ENCODE data around the gene TMEM115.
A peak's percentile ranks its signal among the peaks of the same experiment; 100 is the strongest.

TMEM115 gene

DNA sequence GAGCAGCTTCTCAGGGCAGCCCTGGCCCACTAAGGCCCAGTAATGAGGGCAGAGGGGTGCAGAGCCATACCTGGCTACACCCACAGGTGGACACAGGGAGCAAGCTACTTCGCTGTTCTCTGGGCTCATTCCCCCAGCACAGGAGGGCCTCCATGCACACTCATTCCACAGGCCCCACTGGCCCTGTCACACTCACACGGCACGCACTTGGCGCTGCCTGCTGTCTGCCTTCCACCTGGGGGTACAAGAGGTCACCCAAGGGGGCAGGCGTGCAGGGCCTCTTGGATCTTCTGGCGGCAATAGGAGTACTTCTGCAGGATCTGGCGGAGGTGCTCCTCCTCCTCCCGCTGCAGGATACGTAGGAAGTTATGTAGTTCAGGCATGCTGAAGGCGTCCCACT is 29.0 kb downstream of the TMEM115 start:
- DNase-seq: no peak

DNA sequence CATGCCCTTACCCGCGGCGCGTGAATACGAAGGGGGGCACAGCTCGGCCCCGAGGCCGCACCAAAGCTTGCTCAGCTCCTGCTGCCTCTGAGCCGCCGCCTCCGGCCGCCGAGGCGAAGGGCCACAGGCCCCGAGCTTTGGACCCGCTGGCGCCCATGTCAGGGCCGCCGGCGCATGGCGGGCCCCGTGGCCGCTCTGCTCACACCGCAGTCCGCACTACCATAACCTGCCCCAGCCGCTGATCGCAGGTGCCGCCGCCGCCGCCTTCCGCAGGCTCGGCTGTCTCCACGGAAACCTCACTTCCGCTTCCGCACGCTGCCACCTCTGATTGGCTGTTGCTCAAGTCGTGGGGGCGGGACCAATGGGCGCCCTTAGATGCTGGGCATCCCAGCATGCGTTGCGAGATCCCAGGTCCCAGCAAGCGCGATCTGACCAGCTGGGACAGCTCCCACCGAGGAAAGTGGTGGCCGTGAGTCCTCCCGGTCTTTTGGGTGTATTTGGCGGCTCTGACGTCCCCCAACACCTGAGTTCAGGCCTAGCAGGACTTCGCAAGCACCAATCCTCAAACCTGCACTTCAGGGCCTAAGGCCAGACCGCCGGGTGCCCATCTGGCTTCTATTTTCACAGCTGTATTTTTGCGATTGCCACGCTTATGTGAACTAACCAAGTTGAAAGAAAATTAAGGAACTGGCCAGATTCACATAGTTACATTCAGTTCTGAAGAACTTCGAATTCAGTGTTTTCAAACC is 31.2 kb downstream of the TMEM115 start, which contains the start of gene TUSC2:
Gene TUSC2, minus strand, starts transcription at position 281 of the 749 bp plus-strand sequence. Its CDS starts 124 bp downstream, at position 157.
- DNase-seq: peak; percentile 96

DNA sequence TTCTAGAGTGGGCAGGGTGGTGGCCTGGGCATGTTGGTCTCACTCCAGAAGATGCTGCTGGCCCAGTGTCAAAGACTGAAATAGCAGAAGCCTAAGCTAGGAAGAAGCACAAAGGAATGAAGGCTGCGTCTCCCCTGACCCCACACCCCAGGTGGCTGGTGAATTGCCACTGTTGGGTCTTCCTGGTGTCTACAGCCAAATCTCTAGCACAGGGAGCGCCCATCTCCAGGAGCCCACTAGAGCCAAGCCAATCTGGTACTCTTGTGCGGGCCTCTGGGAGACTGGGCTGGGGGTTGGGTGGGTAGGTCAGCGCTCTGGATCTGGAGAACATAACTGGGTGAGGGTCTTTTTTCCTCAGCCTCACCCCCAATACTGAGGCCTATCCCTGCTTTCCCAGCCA is 32.2 kb downstream of the TMEM115 start:
- no peak for DNase-seq

DNA sequence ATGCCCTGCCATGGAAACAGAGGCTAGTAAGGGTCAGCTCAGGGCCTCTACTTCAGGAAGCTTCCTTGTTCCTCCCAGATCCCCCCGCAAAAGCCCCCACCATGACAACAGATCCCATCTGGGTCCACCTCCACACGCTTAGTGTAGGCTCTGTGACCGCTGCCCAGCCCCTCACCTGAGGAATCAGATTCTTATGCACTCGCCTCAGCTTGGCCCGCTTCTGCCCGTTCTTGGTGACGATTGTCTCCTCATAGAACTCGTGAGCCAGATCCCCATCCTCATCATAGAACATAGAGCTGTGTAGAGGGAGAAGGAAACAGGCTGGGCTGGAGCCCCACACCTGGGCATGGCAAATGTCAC is 33.2 kb downstream of the TMEM115 start:
- no peak for DNase-seq

DNA sequence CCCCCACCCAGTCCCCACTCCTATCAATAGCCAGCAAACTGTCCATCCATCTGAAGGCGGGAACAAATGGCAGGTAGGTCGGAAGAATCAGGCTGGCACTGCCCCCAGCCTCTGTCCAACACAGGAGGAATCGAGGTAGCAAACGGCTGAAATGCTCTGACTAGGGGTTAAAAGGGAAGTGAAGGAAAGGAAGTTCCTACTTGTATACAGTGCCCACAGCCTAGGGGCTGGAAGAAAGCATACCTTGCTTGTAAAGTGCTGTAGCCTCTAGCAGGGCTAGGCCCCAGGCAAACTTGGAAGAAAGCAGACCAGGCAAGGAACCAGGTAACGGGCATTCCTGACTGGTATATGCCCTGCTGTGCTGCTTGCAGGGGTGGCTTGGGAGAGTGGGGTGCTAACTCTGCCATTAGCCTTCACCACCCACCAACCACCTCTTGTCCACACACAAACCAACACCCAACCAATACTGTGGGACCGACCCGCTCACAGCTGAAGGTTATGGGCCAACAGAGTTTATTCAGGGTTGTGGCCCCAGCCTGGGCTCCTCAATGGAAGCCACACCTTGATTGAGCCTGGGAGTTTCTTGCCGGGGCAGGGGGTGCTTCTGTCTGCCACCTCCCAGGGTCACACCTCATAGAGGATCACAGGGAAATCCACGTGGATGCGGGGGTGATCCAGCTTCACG is 33.7 kb downstream of the TMEM115 start:
- DNase-seq: no peak

DNA sequence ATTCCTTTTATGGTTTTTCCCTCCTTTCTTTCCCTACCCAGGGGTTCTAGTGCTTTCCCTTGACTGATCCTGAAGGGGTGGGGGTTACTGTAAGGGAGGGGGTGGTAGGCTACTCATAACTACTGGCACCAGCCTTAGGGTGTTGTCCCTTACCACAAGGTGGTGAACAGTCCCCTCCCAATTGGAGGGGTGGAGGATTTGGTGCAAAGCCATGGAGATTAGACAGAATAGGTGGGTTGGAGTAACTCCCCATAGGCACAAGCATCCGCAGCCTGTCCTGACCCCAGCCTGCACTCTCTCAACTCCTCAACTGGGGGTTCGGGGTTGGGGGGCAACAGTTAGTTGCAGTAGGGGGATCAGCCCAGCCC is 34.2 kb downstream of the TMEM115 start:
- DNase-seq: no peak

DNA sequence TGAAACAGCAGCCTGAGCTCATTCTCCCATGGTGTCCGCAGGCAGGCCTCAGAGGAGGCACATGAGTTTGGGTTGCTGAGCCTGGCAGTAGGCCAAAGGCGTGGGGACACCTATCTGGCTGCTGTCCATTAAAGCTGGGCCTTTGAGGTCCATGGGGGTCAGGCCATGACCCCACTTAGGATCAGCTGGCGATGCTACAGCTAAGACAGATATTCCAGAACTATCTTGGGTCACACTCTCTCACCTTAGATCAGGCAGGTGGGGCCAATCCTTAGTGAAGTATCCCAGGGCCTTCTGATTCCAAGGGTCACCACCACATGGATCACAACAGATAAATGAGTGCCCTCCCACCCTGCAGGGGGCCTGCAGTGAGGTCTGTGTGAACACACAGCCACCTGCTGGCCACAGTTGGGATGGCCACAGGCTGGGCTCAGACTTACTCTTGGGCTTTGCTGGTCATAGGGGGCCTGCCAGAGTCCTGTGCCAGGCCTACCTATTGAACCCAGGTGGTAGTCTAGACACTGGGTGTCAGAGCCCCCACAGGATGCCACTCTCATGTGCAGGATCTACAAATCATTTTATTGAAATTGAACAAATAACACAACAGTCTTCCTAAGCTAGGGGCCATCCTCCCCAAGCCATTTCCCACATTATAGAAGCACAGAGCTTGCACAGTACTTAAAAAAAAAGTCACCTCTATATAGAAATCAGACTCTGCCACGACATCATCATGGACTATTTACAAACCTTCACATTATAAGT is 34.8 kb downstream of the TMEM115 start:
- peak; percentile 57 for DNase-seq

DNA sequence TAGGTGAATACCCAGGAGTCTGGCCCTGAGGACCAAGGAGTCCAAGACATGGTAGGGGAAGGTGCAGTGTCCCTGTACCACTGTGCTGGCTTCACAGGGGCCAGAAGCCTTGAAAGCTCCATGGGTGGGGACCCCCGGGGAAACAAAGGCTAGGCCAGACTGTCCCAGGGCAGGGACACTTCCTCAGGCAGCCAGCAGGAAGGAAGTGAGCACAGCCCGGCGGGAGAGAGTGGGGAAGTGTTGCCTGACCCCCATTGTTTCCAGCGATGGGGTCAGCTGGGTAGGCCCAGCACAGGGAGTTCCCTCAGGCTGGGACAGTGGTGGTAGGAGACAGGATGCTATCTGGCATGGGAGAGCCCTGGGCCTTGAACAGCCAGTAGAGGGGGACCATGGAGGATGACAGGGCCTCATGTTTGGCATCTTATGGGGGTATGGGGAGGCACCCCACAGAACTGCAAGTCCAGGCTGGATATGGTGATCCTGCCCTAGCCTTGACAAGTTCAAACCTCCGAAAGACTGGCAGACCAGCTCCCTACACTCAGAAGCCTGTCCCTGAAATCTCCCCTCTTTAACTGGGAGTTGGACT is 35.6 kb downstream of the TMEM115 start:
- no peak for DNase-seq

DNA sequence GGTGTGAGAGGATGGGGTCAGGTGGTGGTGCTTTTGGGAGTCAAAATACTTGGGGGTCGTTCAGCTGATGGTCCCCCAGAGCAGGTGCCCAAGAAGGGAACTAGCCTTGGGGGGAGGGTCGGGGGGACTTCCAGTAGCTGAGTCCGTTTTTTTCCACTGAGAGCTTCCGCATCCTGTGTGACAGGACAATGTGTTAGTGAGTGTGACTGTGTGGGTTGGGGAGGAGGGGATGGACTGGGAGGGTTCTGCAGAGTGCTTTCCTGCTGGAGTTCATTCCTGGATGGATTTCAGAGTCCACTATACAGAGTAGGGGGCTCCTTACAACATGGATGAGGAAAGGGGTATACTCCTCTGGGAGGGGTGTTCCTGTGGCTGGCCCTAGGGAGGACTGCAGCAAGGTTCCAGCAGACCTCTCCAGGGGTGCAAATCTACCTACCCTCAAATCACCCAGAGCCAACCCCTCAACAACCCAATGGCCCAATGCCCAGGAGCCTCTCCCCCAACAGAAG is 36.2 kb downstream of the TMEM115 start:
- DNase-seq: no peak

DNA sequence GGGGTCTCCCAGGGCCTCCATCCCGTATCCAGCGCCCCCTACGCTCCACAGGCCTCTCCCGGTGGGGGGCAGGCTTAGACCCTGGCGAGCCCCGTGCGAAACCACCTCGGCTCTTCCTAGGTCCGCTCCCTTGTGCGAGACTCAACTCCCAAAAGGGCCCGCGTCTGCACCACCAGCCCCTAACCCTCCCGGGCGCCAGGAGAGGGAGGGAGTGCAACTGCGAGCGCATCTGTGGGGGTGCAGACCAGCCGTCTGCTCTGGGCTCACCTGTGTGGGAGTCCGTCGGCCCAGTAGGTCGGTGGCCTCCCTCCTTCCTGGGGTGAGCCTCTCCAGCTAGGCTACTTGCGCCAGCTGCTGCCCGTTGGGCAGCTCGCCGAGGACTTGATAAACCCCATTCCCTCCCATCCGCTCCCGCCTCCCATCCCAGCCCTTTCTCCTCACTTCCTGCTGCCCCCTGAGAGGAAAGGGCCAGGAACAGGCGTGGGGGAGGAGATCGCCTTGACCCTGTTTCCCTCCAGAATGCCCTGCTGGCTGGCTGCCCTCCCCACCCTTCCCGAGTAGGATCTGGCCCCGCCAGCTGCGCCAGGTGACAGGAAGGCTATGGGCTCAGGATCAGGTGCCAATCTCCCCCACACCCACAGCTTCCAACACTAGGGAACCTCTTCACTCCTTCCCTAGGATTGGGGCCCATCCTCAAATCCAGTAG is 36.8 kb downstream of the TMEM115 start, which contains the start of gene HYAL2:
Gene HYAL2, minus strand, starts transcription at position 360 of the 706 bp plus-strand sequence. CDS start 2,256 bp downstream, outside the sequence.
- DNase-seq: no peak

DNA sequence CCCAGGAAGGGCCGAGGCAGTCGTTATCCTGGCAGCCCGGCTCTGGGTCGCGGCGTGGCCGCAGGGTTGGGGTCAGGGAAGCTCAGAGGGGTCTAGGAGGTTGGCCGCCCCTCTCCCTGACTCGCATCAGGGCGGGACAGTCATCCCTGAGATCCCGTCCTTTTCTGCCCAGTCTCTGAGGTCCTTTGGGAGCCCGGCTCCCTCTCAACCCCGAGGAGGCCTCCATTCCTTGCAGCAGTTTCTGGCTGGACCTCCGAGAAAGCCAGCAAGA is 37.3 kb downstream of the TMEM115 start:
- DNase-seq: no peak

DNA sequence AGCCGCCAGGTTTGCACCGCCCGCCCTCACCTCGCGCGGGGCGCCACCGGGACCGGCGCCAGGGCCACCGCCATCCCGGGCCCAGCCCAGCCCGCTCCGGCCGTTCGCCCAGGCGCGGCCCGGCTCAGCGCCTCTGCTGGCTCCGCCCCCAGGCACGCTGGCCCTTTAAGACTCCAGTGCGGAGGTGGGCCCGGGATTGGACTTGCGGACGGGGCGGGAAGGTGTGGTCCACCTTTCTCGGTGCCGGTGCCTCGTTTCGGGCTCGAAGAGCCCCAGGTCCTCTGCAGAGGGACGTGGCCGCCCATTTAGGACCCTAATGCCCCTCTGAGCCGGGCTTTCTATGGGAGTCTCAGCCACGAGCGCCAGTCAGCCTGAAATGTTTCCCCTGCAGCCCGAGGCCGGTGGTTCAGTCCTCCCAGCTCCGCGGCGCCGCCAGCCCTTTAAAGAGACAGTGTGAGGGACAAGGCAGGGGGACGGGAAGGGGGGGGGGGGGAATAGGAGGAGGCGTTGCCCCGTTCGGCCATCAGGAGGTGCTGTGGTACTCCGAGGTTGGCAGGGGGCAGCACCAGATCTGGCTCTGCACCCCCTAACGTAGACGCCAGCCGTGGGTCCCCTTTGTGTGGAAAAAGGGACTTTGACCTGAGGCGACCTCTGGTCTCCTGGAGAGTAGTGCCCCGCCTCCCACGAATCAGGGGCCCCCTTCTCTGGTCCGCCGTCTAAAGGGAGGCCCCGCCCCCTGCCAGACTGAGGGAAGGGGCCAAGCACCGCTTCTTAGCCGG is 37.8 kb downstream of the TMEM115 start:
- peak; percentile 92 for DNase-seq

DNA sequence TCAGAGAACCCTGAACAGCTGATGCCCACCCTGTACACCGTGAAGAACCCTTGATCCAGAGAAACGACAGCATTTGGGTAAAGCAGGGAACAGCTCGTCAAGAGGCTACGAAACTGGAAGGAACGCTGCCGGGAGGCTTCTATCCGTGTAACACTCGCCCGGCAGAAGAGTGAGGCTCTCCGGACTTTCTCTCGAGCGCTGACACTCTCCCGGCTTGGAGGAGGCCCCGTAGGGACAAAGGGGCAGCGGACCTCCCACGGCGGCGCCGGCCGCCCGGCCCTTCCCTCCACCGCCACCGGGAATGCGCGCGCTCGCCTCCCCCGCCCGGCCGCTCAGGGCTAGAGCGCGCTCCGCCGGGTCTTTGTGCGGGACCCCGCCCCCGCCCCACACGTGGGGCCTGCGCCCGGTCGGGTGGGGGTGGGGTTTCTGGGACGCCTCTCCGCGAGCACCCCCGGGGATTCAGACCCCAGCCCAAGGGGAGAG is 38.4 kb downstream of the TMEM115 start:
- peak; percentile 64 for DNase-seq

DNA sequence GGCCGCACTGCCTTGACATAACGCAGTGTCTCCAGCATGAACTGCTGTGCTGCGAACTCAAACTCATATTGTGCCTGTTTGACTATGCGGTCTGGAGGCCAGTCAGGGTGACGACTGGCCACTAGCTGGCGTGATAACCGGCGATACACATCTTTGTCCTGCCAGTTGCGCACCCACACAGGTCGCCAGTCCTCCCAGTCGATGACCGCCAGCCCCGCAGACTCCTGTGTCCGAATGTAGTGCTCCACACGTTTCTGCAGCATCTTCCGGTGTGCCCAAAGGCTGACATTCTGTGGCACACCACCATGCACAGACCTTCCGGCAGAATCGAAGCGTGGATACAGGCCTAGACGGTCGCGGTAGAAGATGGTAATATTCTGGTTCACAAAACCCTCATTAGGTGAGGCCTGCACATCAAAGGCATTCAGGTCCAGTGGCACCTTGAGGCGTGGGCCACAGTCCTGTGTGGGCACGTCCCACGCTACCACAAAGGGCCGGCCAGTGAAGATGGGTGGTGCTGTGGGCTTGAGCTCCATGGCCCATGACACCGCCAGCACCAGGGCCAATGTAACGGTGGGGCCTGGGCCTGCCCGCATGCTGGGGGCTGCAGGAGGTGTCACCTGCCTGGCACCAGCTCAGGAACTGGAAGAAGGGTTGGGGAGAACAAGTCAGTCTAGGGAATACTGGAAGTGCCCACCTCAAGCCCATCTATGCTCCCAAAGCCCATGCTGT is 39.3 kb downstream of the TMEM115 start:
- DNase-seq: no peak

DNA sequence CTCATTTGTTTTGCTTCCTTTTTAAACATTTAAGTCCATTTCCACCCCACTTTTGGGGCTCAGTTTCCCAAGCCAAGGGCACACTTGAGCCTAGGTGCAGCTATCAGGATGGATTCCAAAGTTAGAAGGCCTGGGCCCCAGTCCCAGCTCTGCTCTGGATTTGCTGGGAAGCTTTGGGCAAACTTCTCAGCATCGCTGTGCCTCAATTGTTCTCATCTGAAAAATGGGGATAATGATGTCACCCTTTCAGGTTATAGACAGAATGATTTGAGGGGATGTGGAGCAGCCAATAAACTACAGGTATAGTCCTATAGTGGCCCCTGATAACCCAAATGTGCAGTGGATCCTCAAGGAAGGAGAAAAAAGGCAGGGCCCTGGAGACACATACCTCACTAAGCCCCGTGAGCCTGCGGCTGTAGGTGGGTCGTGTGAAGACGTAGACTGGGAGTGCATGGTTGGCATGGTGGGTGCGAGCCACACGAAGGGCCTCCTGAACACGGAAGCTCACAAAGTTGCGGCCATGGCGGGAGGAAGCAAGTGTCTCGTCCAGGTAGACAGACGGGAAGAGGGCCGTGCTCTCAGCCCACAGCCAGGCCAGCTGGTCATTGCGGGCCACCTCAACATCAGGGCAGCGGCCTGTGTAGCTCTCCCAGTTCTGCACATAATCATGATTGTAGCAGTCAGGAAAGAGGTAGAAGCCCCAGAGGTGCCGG is 40.0 kb downstream of the TMEM115 start:
- no peak for DNase-seq

DNA sequence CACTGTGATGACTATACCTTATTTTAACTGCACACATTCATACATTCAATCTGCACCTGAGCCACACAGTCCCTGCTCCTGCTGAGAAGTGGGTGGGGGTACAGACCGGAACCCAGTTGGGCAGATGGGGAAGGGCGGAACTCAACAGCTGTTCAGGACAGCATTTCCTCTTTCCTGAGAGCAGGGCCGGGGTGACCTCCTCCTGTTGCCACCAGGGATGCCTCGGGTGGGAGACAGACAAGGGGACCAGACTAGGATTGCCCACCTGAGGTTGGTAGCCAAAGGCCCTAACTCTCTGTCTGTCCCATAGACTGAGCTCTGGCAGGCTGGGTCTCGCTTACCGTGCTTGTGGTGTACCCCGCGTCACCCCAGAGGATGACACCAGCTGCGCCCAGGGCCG is 40.7 kb downstream of the TMEM115 start:
- DNase-seq: no peak

DNA sequence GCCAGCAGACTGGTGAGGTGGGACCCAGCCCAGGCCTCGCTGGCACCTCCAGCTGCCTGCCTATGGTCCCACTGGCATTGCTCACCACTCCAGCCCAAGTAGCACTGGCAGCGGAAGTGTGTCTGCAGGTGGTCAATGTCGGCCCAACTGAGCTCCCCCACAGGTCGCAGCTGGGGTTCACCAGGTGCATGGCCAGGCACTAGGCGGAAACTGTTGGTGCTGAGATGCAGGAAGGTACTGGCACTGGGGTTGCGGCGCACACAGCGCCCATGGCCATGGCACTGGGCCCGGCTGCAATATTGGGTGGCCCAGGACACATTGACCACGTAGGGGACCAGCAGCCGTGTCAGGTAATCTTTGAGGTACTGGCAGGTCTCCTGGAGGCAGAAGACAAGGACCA is 41.2 kb downstream of the TMEM115 start:
- no peak for DNase-seq

DNA sequence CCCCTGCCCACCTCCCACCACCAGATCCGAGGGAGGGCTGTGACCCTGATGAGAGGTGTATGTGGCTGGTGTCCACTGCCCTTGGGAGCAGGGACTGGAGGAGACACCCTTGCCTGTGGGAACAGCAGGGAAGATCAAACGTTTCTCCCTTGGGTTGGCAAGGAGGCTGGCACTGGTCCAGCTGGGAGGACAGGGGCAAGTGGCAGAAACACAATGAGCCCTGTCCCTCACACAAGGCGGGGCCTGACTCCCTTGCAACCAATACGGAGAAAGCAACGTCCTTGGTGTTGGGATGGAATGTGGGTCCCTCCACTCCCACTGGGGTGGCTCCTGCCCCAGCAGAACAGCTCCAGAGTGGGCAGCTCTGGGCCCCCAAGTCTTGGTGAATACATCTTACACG is 42.0 kb downstream of the TMEM115 start:
- no peak for DNase-seq

DNA sequence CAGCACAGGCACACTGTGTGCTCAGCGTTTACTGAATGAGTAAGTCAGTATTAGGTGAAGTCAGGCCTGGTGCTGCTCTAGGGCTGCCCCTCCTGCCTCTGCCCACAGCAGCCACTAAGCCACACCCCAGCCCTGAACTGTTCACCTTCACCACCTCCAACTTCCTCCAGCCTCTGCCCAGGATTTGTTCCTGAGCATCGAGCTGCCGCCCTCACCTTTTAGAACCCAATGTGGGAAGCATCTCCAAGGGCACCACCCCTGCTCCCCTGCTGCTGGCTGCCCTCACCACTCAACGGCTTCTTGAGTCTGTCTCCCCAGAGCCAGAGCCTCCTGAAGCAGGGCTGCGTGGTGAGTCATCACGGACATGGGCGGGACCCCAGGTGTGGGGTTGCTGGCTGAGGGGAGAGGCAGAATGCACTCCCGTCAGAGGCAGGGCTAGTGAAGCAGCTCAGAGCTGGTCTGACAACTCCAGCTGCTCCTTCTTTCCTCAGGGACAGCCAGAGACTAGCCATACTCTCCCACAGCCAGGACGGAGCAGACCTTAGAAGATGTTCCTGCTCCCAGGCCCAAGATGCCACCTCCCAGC is 42.6 kb downstream of the TMEM115 start:
- DNase-seq: no peak

DNA sequence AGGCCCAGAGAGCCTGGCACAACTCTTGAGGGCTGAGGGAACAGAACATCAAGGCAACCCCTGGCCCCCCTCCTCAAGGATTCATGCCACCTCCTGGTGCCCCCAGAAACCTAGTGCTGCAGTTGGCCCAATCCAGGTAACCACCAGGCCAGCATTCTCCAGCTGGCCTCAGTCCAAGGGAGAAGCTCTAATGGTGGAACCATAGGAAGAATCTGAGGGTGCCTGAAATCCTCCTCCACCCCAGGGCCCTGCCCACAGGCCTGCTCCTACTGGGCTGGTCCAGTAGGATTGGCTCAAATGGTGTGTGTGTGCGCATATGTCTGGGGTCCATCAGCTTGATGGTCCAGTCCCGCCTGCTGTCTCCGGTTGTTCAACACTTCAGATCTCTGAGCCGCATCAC is 44.5 kb downstream of the TMEM115 start:
- DNase-seq: no peak
